Keratinocyte (primary cell): Measurements from ENCODE around the gene SPAG16. TPM values are rescaled to one million over a fixed set of nuclear protein-coding genes. Genes with fewer than 3 reads are reported as not detected.

Experiments
- DNase-seq: peaks from one replicate; pipeline ENCODE4 v3.0.0-alpha.2; 2011; ENCODE audit warnings: low read depth, missing footprints, low spot score
- FAIRE-seq: peaks from 2 replicates; lab custom pipeline; 2011; peaks lifted over from hg19 to GRCh38; lab: Jason Lieb, UNC
- H2AFZ ChIP-seq: 2 replicates; pipeline ENCODE4 v1.6.0; 2012; ENCODE audit warnings: low read length, control low read depth, inconsistent platforms; ENCODE audit not compliant: control insufficient read depth
- H3K27ac ChIP-seq: 2 replicates; pipeline ENCODE4 v1.5.1; 2011; ENCODE audit warnings: low read length; ENCODE audit not compliant: control insufficient read depth, insufficient read depth
- H3K27me3 ChIP-seq: 3 replicates; pipeline ENCODE4 v1.6.0; 2011; ENCODE audit warnings: low read length; ENCODE audit not compliant: control insufficient read depth, insufficient read depth; ENCODE audit errors: extremely low read depth
- H3K36me3 ChIP-seq, 2 experiments: 2 replicates in 1 of 2; 3 replicates in 1 of 2; pipeline ENCODE4 v1.5.1; 2011; ENCODE audit warnings: low read length in 2 of 2, mild to moderate bottlenecking in 1 of 2; ENCODE audit not compliant: control insufficient read depth in 2 of 2, insufficient read depth in 2 of 2; ENCODE audit errors: extremely low read depth in 1 of 2
- H3K4me1 ChIP-seq: 3 replicates; pipeline ENCODE4 v1.5.1; 2011; ENCODE audit warnings: low read length; ENCODE audit not compliant: control insufficient read depth, insufficient read depth; ENCODE audit errors: extremely low read depth
- H3K4me2 ChIP-seq: 3 replicates; pipeline ENCODE4 v1.6.0; 2011; ENCODE audit warnings: low read depth, low read length; ENCODE audit not compliant: control insufficient read depth, insufficient read depth; ENCODE audit errors: extremely low read depth
- H3K4me3 ChIP-seq, 3 experiments: fragments of 200-600 bp in 1 of 3; sonication (generic) in 1 of 3; 2 replicates in 2 of 3; 3 replicates in 1 of 3; pipeline ENCODE4 v1.5.1; 2011 to 2016; ENCODE audit warnings: low read length in 3 of 3, mild to moderate bottlenecking in 3 of 3, control low read depth in 2 of 3, inconsistent platforms in 1 of 3, low read depth in 1 of 3, mixed read lengths in 1 of 3, mixed run types in 1 of 3, moderate library complexity in 1 of 3; ENCODE audit not compliant: control insufficient read depth in 2 of 3, insufficient read depth in 2 of 3; ENCODE audit errors: extremely low read depth in 1 of 3
- H3K79me2 ChIP-seq: 2 replicates; pipeline ENCODE4 v1.6.0; 2012; ENCODE audit warnings: low read length; ENCODE audit not compliant: control insufficient read depth, insufficient read depth
- H3K9ac ChIP-seq: 3 replicates; pipeline ENCODE4 v1.6.0; 2011; ENCODE audit warnings: low read length; ENCODE audit not compliant: control insufficient read depth, insufficient read depth; ENCODE audit errors: extremely low read depth
- H3K9me1 ChIP-seq: 3 replicates; pipeline ENCODE4 v1.6.0; 2011; ENCODE audit warnings: low read length; ENCODE audit not compliant: control insufficient read depth, insufficient read depth; ENCODE audit errors: extremely low read depth
- H3K9me3 ChIP-seq: 2 replicates; pipeline ENCODE4 v1.5.1; 2012; ENCODE audit warnings: low read depth, low read length; ENCODE audit not compliant: control insufficient read depth
- H4K20me1 ChIP-seq: 3 replicates; pipeline ENCODE4 v1.6.0; 2011; ENCODE audit warnings: low read length; ENCODE audit not compliant: control insufficient read depth, insufficient read depth; ENCODE audit errors: extremely low read depth
- CTCF ChIP-seq, 3 experiments: IDR thresholded peaks in 1 of 3; conservative IDR thresholded peaks in 1 of 3; optimal IDR thresholded peaks in 1 of 3; 2 replicates in 2 of 3; 3 replicates in 1 of 3; pipeline versions ENCODE3 to v1.5.1; 2011; ENCODE audit warnings: low read length in 3 of 3, mild to moderate bottlenecking in 3 of 3, moderate library complexity in 2 of 3, control low read depth in 1 of 3, inconsistent platforms in 1 of 3; ENCODE audit not compliant: insufficient read depth in 2 of 3; ENCODE audit errors: extremely low read depth in 1 of 3
- EZH2 ChIP-seq: IDR thresholded peaks from one replicate; pipeline ENCODE4 v1.6.1; 2012; ENCODE audit warnings: inconsistent platforms, mild to moderate bottlenecking, low read length, moderate library complexity
- dilution Hi-C: fragments of 300-500 bp; cut with MboI; formaldehyde crosslinking; loops from one replicate; pipeline ENCODE4 v1.7.0; 2020; ENCODE audit warnings: low sequenced_read_pairs; ENCODE audit not compliant: extremely low pct_ligation_motif_present
- polyA plus RNA-seq, 5 experiments: library from polyadenylated mRNA; depleted of rRNA in 3 of 5; stranded (reverse) in 3 of 5; stranded (forward) in 1 of 5; unstranded in 1 of 5; fragments of >200 nt; gene quantifications; 1 replicate in 1 of 5; 2 replicates in 3 of 5; 3 replicates in 1 of 5; pipeline versions ENCODE4 v1.2.1 to v1.2.3, GENCODE V29; 2011 to 2012; ENCODE audit warnings: missing spikeins in 2 of 5, low read depth in 1 of 5, low replicate concordance in 1 of 5

The SPAG16 gene
- polyA plus RNA-seq, 1 donor (not counting 4 experiments of a cell fraction or from before 2014, with no cell fraction given): 19.6 TPM

GRCh38 chr2:214108598-214108997 is 824.3 kb downstream of the SPAG16 start:
- H4K20me1 ChIP-seq: no peaks in the 10 kb centered on the region
- H3K79me2 ChIP-seq: no peaks in the 10 kb centered on the region
- H3K9me3 ChIP-seq: no peaks in the 10 kb centered on the region
- no peaks in the 10 kb centered on the region for H3K4me1 ChIP-seq
- no peak overlapping the region for H2AFZ ChIP-seq
- DNase-seq (no peak), FAIRE-seq (no peak)
- no peak overlapping the region for H3K4me3 ChIP-seq
- no peaks in the 10 kb centered on the region for H3K36me3 ChIP-seq
- no peak overlapping the region for H3K9ac ChIP-seq
- H3K27ac ChIP-seq: no peak overlapping the region
- H3K27me3 ChIP-seq: no peaks in the 10 kb centered on the region
- H3K4me2 ChIP-seq: no peak overlapping the region
- dilution Hi-C loops: no loop called here
- TF ChIP-seq CTCF (optimal IDR thresholded peaks at IDR 0.05 in 1 of 3, IDR thresholded peaks at IDR 0.05 in 1 of 3, conservative IDR thresholded peaks at IDR 0.05 in 1 of 3; ENCODE audit: extremely low read depth in 1 of 3, insufficient read depth in 2 of 3, low read length in 3 of 3) (no peak), EZH2 (no peak)
- H3K9me1 ChIP-seq: no peaks in the 10 kb centered on the region

GRCh38 chr2:214117054-214117453 is 832.8 kb downstream of the SPAG16 start:
- TF ChIP-seq EZH2: no peak
- no peak for TF ChIP-seq CTCF (optimal IDR thresholded peaks at IDR 0.05 in 1 of 3, IDR thresholded peaks at IDR 0.05 in 1 of 3, conservative IDR thresholded peaks at IDR 0.05 in 1 of 3; ENCODE audit: extremely low read depth in 1 of 3, insufficient read depth in 2 of 3, low read length in 3 of 3)
- H3K9me1 ChIP-seq: no peaks in the 10 kb centered on the region
- H4K20me1 ChIP-seq: no peaks in the 10 kb centered on the region
- H3K4me3 ChIP-seq: no peak overlapping the region
- no peaks in the 10 kb centered on the region for H3K79me2 ChIP-seq
- no peaks in the 10 kb centered on the region for H3K27me3 ChIP-seq
- no peak overlapping the region for H3K27ac ChIP-seq
- dilution Hi-C loops: no loop called here
- no peaks in the 10 kb centered on the region for H3K36me3 ChIP-seq
- H3K9me3 ChIP-seq: peaks cover 3% of the 10 kb centered on the region
- no peak for FAIRE-seq
- no peak overlapping the region for H2AFZ ChIP-seq
- no peaks in the 10 kb centered on the region for H3K4me1 ChIP-seq
- DNase-seq: no peak
- H3K4me2 ChIP-seq: no peak overlapping the region
- H3K9ac ChIP-seq: no peak overlapping the region
